NCI-H1694 treated with DMSO at 0.1 percent for 48 hours (cell line): ENCODE data around the gene EPS15.
"Not testable (repeated sequence)": the region's sequence is repeated elsewhere in the genome, so short reads cannot be mapped to it uniquely, and the experiment has no call there.

Experiments
- DNase-seq: peaks from one replicate; lab custom pipeline; 2025; lab: John Stamatoyannopoulos, UW

EPS15 gene

GRCh38 chr1:51331206-51332100 is 187.6 kb downstream of the EPS15 start:
- peak; percentile 56 for DNase-seq

GRCh38 chr1:51330331-51331201 is 188.5 kb downstream of the EPS15 start, which contains the start of gene TTC39A:
TSS of gene TTC39A (minus strand) at chr1:51330562. CDS start at chr1:51330477, 85 bp downstream.
- no peak for DNase-seq

- DNase-seq, result peak; percentile 9
Observed at GRCh38 chr1:51329443-51330325, 189.4 kb downstream of the EPS15 start.

- no peak for DNase-seq
Observed at GRCh38 chr1:51328926-51329325, 190.1 kb downstream of the EPS15 start.

GRCh38 chr1:51328279-51328678 is 190.8 kb downstream of the EPS15 start:
- no peak for DNase-seq

- no peak for DNase-seq
Observed at GRCh38 chr1:51327386-51327785, 191.7 kb downstream of the EPS15 start.

- no peak for DNase-seq
Observed at GRCh38 chr1:51326839-51327238, 192.2 kb downstream of the EPS15 start.

GRCh38 chr1:51325878-51326755 is 192.9 kb downstream of the EPS15 start:
- DNase-seq, result no peak

GRCh38 chr1:51325391-51325790 is 193.7 kb downstream of the EPS15 start:
- no peak for DNase-seq

GRCh38 chr1:51325011-51325385 is 194.1 kb downstream of the EPS15 start:
- DNase-seq, result not testable (repeated sequence)

- DNase-seq, result no peak
Observed at GRCh38 chr1:51324251-51325010, 194.6 kb downstream of the EPS15 start.

GRCh38 chr1:51323778-51324177 is 195.3 kb downstream of the EPS15 start:
- no peak for DNase-seq

GRCh38 chr1:51322417-51323101 is 196.5 kb downstream of the EPS15 start:
- no peak for DNase-seq

GRCh38 chr1:51321924-51322280 is 197.2 kb downstream of the EPS15 start:
- DNase-seq, result no peak

GRCh38 chr1:51320967-51321923 is 197.8 kb downstream of the EPS15 start:
- DNase-seq, result no peak

- DNase-seq, result no peak
Observed at GRCh38 chr1:51317798-51318197, 201.3 kb downstream of the EPS15 start.

GRCh38 chr1:51316846-51317120 is 202.3 kb downstream of the EPS15 start:
- no peak for DNase-seq

GRCh38 chr1:51316113-51316845 is 202.8 kb downstream of the EPS15 start:
- DNase-seq, result no peak
